Epithelial cell of esophagus (primary cell): ENCODE results near the gene TP53TG5.

ENCODE experiments used
- DNase-seq: peaks from one replicate; pipeline ENCODE4 v3.0.0; 2010; ENCODE audit warnings: low read depth
- H3K4me3 ChIP-seq: 2 replicates; pipeline ENCODE4 v1.5.1; 2011; ENCODE audit warnings: mild to moderate bottlenecking, low read length, control low read depth
- CTCF ChIP-seq: IDR thresholded peaks from 2 replicates; pipeline ENCODE4 v1.5.1; 2011; ENCODE audit warnings: low read depth, mild to moderate bottlenecking, low read length, control low read depth, inconsistent platforms; ENCODE audit not compliant: insufficient read depth; ENCODE audit errors: missing control alignments

The TP53TG5 gene

GRCh38 chr20:45340951-45341350, 37.2 kb downstream of the TP53TG5 start:
- DNase-seq: peak; percentile 58
- TF ChIP-seq CTCF: no peak
- H3K4me3 ChIP-seq: no peak overlapping the region

- H3K4me3 ChIP-seq: no peak overlapping the region
- no peak for TF ChIP-seq CTCF
- DNase-seq: no peak
These were observed 37.8 kb downstream of the TP53TG5 start for GRCh38 chr20:45340236-45340847.

GRCh38 chr20:45339799-45340198, 38.3 kb downstream of the TP53TG5 start:
- no peak for DNase-seq
- TF ChIP-seq CTCF: no peak
- H3K4me3 ChIP-seq: no peak overlapping the region

DNA sequence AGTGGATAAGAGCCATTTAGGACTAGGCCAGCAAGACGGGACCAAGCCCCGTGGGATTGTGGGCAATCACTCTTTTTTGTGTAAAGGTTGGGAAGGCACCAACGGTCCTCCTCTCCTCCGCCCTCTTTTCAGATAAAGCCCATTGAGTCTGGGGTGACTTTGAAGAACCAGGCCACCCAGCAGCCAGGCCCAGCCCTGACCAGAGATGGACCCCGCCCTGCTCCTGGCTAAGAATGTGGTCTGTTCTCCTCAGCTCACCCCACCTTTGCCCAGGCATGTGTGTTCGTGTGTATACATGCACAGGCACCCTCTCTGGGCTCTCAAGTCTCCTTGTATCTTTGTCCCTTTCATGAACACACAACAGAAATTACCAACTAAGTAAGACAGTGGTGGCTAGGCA, 39.0 kb downstream of the TP53TG5 start:
- peak; percentile 94 for DNase-seq
- TF ChIP-seq CTCF: no peak
- no peak overlapping the region for H3K4me3 ChIP-seq

- no peak for TF ChIP-seq CTCF
- H3K4me3 ChIP-seq: no peak overlapping the region
- peak; percentile 51 for DNase-seq
These were observed 39.7 kb downstream of the TP53TG5 start for GRCh38 chr20:45338121-45339030.

DNA sequence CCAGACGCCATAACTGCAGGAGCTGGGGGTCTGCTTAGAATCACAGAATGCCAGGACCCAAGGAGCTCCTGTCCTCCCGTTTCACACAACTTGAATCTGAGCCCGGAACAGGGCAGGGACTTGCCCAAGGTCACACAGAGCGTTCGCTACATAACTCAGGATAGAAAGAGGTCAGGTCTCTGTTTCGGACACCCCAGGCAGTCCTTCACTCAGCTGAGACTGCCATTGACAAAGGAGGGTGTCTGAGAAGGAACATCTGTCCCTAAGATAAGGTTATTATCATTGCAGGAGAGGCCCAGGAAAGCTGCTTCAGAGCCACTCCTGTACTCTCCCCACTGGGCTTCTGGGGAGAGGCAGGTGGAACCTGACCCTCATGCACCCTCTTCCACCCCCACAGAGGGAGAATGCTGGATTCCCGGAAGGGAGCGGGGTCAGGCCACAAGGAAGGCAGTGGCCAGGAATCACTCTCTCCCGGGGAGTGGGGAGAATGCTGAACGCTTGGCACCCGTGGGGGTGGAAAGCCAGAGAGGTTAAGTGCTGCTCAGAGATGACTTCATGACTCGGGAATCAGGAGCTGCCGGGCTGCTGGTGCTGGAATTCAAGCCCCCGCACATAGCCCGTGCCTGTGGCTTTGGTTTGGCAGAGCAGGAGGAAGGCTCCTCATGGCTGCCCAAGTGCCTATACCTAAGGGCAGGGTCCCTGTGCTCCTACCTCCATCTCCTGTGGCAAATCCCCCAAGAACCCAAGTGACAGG, 40.6 kb downstream of the TP53TG5 start:
- TF ChIP-seq CTCF: no peak
- peak; percentile 88 for DNase-seq
- H3K4me3 ChIP-seq: no peak overlapping the region
